Stimulated activated naive CD8-positive, alpha-beta T cell treated with anti-CD3 and anti-CD28 coated beads, Interleukin-15, amount 100 ng/mL, for 72 hours (primary cell): ENCODE data around the gene ZNF224.

Source experiments
- ATAC-seq: fragments of 150-1000 bp; cut with Tn5 transposase; 2 replicates; pipeline ENCODE4 v1.10.0; 2021; ENCODE audit warnings: mild to moderate bottlenecking, moderate library complexity
- DNase-seq, 2 donors: peaks; one replicate each; pipeline ENCODE4 v3.0.0; 2021 to 2022
- H3K27ac Mint-ChIP-seq, 2 donors: one replicate each; pipeline ENCODE4 v1.8.0; 2022; ENCODE audit warnings: mild to moderate bottlenecking in 2 of 2, mixed read lengths in 2 of 2, moderate library complexity in 2 of 2
- H3K27me3 Mint-ChIP-seq: one replicate; pipeline ENCODE4 v1.8.0; 2022; ENCODE audit warnings: mixed read lengths
- H3K4me1 Mint-ChIP-seq: one replicate; pipeline ENCODE4 v1.8.0; 2022; ENCODE audit warnings: mild to moderate bottlenecking, mixed read lengths
- H3K4me3 Mint-ChIP-seq, 2 donors: one replicate each; pipeline ENCODE4 v1.8.0; 2022; ENCODE audit warnings: mild to moderate bottlenecking in 2 of 2, mixed read lengths in 2 of 2, moderate library complexity in 1 of 2
- H3K9me3 Mint-ChIP-seq, 2 donors: one replicate each; pipeline ENCODE4 v1.8.0; 2022; ENCODE audit warnings: mixed read lengths in 2 of 2

The ZNF224 gene

GRCh38 chr19:44093931-44094765, at the start of gene ZNF224:
Gene ZNF224 (plus strand): TSS chr19:44094361. CDS start chr19:44097874, 3,513 bp downstream.
- H3K4me3 Mint-ChIP-seq, result peak within 1 kb of the TSS; percentile 81 to 99
- peak within 1 kb of the TSS; percentile 94 for H3K27ac Mint-ChIP-seq
- DNase-seq (peak; percentile 72 to 81), ATAC-seq (peak; percentile 87)
- no peaks in the 10 kb centered on the region for H3K27me3 Mint-ChIP-seq
- H3K9me3 Mint-ChIP-seq, result peaks cover 8 to 10% of the 10 kb centered on the region in 2 donors
- peaks cover 19% of the 10 kb centered on the region for H3K4me1 Mint-ChIP-seq

GRCh38 chr19:44050740-44051649, 43.2 kb upstream of the ZNF224 start:
- peak; percentile 20 to 27 for DNase-seq
- Mint-ChIP-seq H3K4me1 (peaks cover 18% of the 10 kb centered on the region), H3K27ac (peak overlapping the region; percentile 86 to 94), H3K27me3 (no peaks in the 10 kb centered on the region), H3K9me3 (peaks cover 22 to 56% of the 10 kb centered on the region in 2 donors), H3K4me3 (peak overlapping the region; percentile 87 to 93)
- peak; percentile 85 for ATAC-seq

GRCh38 chr19:44051650-44052402, 42.3 kb upstream of the ZNF224 start, which contains the start of gene ZNF223:
Gene ZNF223 (plus strand): TSS chr19:44052036. CDS start chr19:44055177, 3,141 bp downstream.
- Mint-ChIP-seq H3K9me3 (peaks cover 21 to 56% of the 10 kb centered on the region in 2 donors), H3K27me3 (no peaks in the 10 kb centered on the region), H3K4me3 (peak within 1 kb of the TSS; percentile 87 to 93), H3K4me1 (peaks cover 18% of the 10 kb centered on the region), H3K27ac (peak within 1 kb of the TSS; percentile 86 to 94)
- ATAC-seq (peak; percentile 66), DNase-seq (peak; percentile 15 to 26)

- Mint-ChIP-seq H3K27me3 (no peaks in the 10 kb centered on the region), H3K27ac (no peak overlapping the region), H3K4me3 (no peak overlapping the region), H3K9me3 (peaks cover 28 to 61% of the 10 kb centered on the region in 2 donors), H3K4me1 (peaks cover 14% of the 10 kb centered on the region)
- DNase-seq (no peak), ATAC-seq (no peak)
These were observed 38.3 kb upstream of the ZNF224 start for GRCh38 chr19:44055870-44056269.

GRCh38 chr19:44059229-44059628, 34.9 kb upstream of the ZNF224 start:
- DNase-seq (no peak), ATAC-seq (no peak)
- Mint-ChIP-seq H3K9me3 (peaks cover 45 to 60% of the 10 kb centered on the region in 2 donors), H3K27me3 (no peaks in the 10 kb centered on the region), H3K4me1 (no peaks in the 10 kb centered on the region), H3K27ac (no peak overlapping the region), H3K4me3 (no peak overlapping the region)

- Mint-ChIP-seq H3K27me3 (no peaks in the 10 kb centered on the region), H3K9me3 (peaks cover 53% of the 10 kb centered on the region in 2 donors), H3K27ac (no peak overlapping the region), H3K4me3 (no peak overlapping the region), H3K4me1 (no peaks in the 10 kb centered on the region)
- DNase-seq, result no peak
- ATAC-seq, result no peak
These were observed 33.1 kb upstream of the ZNF224 start for GRCh38 chr19:44061038-44061437.

GRCh38 chr19:44066305-44066704, 27.9 kb upstream of the ZNF224 start:
- peaks cover 53 to 69% of the 10 kb centered on the region in 2 donors for H3K9me3 Mint-ChIP-seq
- no peak overlapping the region for H3K4me3 Mint-ChIP-seq

GRCh38 chr19:44069415-44069814, 24.7 kb upstream of the ZNF224 start:
- Mint-ChIP-seq H3K27ac (no peak overlapping the region), H3K27me3 (no peaks in the 10 kb centered on the region), H3K4me1 (peaks cover 21% of the 10 kb centered on the region), H3K4me3 (no peak overlapping the region), H3K9me3 (peaks cover 45 to 59% of the 10 kb centered on the region in 2 donors)
- DNase-seq (no peak), ATAC-seq (no peak)

More at GRCh38 chr19:44066305-44066704, 27.9 kb upstream of the ZNF224 start:
- Mint-ChIP-seq H3K4me1 (peaks cover 4% of the 10 kb centered on the region), H3K27ac (no peak overlapping the region), H3K27me3 (no peaks in the 10 kb centered on the region)
- no peak for ATAC-seq
- DNase-seq, result no peak

GRCh38 chr19:44071824-44072542, 22.2 kb upstream of the ZNF224 start, which contains the start of gene ZNF284:
Gene ZNF284 (plus strand): TSS chr19:44072159. CDS start chr19:44076390, 4,231 bp downstream.
- Mint-ChIP-seq H3K27ac (peak within 1 kb of the TSS; percentile 61 to 80), H3K27me3 (no peaks in the 10 kb centered on the region), H3K4me3 (peak within 1 kb of the TSS; percentile 90 to 92), H3K9me3 (peaks cover 34 to 43% of the 10 kb centered on the region in 2 donors), H3K4me1 (peaks cover 21% of the 10 kb centered on the region)
- DNase-seq (peak; percentile 70 to 81), ATAC-seq (peak; percentile 100)

- Mint-ChIP-seq H3K9me3 (peaks cover 26 to 36% of the 10 kb centered on the region in 2 donors), H3K4me3 (peak overlapping the region; percentile 90 to 92), H3K4me1 (peaks cover 21% of the 10 kb centered on the region), H3K27ac (no peak overlapping the region), H3K27me3 (no peaks in the 10 kb centered on the region)
- DNase-seq, result no peak
- ATAC-seq, result no peak
These were observed 21.4 kb upstream of the ZNF224 start for GRCh38 chr19:44072543-44073401.

GRCh38 chr19:44076325-44076724, 17.8 kb upstream of the ZNF224 start:
- Mint-ChIP-seq H3K4me3 (no peak overlapping the region), H3K27ac (no peak overlapping the region), H3K9me3 (peaks cover 7 to 10% of the 10 kb centered on the region in 2 donors), H3K4me1 (peaks cover 17% of the 10 kb centered on the region), H3K27me3 (no peaks in the 10 kb centered on the region)
- DNase-seq (no peak), ATAC-seq (no peak)

GRCh38 chr19:44092108-44092507, 2.1 kb upstream of the ZNF224 start:
- ATAC-seq (no peak), DNase-seq (no peak)
- peaks cover 1 to 5% of the 10 kb centered on the region in 2 donors for H3K9me3 Mint-ChIP-seq
- H3K27ac Mint-ChIP-seq, result no peak overlapping the region
- no peaks in the 10 kb centered on the region for H3K27me3 Mint-ChIP-seq
- H3K4me1 Mint-ChIP-seq, result peaks cover 19% of the 10 kb centered on the region
- no peak overlapping the region for H3K4me3 Mint-ChIP-seq

GRCh38 chr19:44107751-44108150, 13.6 kb downstream of the ZNF224 start:
- H3K9me3 Mint-ChIP-seq, result peaks cover 43 to 65% of the 10 kb centered on the region in 2 donors
- ATAC-seq (no peak), DNase-seq (no peak)
- no peak overlapping the region for H3K27ac Mint-ChIP-seq
- peaks cover 6% of the 10 kb centered on the region for H3K4me1 Mint-ChIP-seq
- H3K4me3 Mint-ChIP-seq, result no peak overlapping the region
- no peaks in the 10 kb centered on the region for H3K27me3 Mint-ChIP-seq
